Thyroid gland (tissue), 4 donors: ENCODE data around the gene ZNF70.

Experiments used
- POLR2A ChIP-seq, 2 donors: fragments of 450-650 bp; IDR thresholded peaks; one replicate each; pipeline ENCODE4 v1.6.1; 2017; ENCODE audit warnings: antibody characterized with exemption in 2 of 2, mild to moderate bottlenecking in 2 of 2, moderate library complexity in 1 of 2
- TF ChIP-seq, protein P1 (sequence below), 6 experiments: fragments of 200-600 bp in 3 of 6; fragments of 450-650 bp in 3 of 6; sonication (generic) in 3 of 6; IDR thresholded peaks; one replicate each; pipeline ENCODE4 v1.5.1; 2016 to 2019; ENCODE audit warnings: antibody characterized with exemption in 6 of 6, mild to moderate bottlenecking in 2 of 6, inconsistent platforms in 1 of 6, moderate library complexity in 1 of 6

DNA sequence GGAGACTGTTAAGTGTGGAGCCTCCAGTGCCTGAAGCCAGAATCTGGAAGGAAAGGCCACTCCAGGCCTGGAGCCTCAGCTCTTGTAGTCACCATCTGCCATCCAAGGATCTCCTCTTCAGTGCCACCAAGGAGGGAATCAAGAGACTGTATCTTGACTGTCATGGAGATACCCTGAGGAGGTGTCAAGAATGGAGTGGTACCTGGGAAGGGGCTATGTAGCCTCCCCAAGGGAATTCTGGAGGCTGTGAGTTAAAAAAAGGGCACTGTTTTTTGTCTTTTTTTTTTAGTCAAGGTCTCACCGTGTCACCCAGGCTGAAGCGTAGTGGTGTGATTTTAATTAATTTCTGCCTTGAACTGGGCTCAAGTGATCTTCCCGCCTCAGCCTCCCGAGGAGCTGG lies 8.7 kb upstream of the ZNF70 start:
- TF ChIP-seq POLR2A (IDR thresholded peaks at IDR 0.05): no peak
- TF ChIP-seq, protein P1, sequence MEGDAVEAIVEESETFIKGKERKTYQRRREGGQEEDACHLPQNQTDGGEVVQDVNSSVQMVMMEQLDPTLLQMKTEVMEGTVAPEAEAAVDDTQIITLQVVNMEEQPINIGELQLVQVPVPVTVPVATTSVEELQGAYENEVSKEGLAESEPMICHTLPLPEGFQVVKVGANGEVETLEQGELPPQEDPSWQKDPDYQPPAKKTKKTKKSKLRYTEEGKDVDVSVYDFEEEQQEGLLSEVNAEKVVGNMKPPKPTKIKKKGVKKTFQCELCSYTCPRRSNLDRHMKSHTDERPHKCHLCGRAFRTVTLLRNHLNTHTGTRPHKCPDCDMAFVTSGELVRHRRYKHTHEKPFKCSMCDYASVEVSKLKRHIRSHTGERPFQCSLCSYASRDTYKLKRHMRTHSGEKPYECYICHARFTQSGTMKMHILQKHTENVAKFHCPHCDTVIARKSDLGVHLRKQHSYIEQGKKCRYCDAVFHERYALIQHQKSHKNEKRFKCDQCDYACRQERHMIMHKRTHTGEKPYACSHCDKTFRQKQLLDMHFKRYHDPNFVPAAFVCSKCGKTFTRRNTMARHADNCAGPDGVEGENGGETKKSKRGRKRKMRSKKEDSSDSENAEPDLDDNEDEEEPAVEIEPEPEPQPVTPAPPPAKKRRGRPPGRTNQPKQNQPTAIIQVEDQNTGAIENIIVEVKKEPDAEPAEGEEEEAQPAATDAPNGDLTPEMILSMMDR (IDR thresholded peaks at IDR 0.05): no peak
